Activated naive CD8-positive, alpha-beta T cell treated with anti-CD3 and anti-CD28 coated beads, Interleukin-2, amount 10 ng/mL, durations not matched to agents 7 days and 5 days (primary cell): ENCODE results near the gene FADS2. TPM values are rescaled to one million over a fixed set of nuclear protein-coding genes. Genes with fewer than 3 reads are reported as not detected.

Source experiments
- ATAC-seq: fragments of 150-1000 bp; cut with Tn5 transposase; one replicate; pipeline ENCODE4 v1.10.0; 2021; ENCODE audit warnings: low read depth, moderate library complexity
- POLR2A ChIA-PET: fragments of 350-600 bp; sonication (Branson Sonifier 250); formaldehyde crosslinking; loops from one replicate; lab custom pipeline; 2021; ENCODE audit warnings: antibody characterized with exemption; lab: Charles Lee
- DNase-seq: peaks from one replicate; pipeline ENCODE4 v3.0.0; 2021
- H3K27ac Mint-ChIP-seq: one replicate; pipeline ENCODE4 v1.8.0; 2022; ENCODE audit warnings: mild to moderate bottlenecking, mixed read lengths
- H3K27me3 Mint-ChIP-seq: one replicate; pipeline ENCODE4 v1.8.0; 2022; ENCODE audit warnings: mild to moderate bottlenecking, moderate library complexity, mixed read lengths
- H3K36me3 Mint-ChIP-seq: one replicate; pipeline ENCODE4 v1.8.0; 2021; ENCODE audit warnings: mild to moderate bottlenecking, mixed read lengths
- H3K4me1 Mint-ChIP-seq: one replicate; pipeline ENCODE4 v1.8.0; 2021; ENCODE audit warnings: mixed read lengths
- H3K4me3 Mint-ChIP-seq: one replicate; pipeline ENCODE4 v1.8.0; 2022; ENCODE audit warnings: mild to moderate bottlenecking, moderate library complexity, mixed read lengths
- H3K9me3 Mint-ChIP-seq: one replicate; pipeline ENCODE4 v1.8.0; 2021; ENCODE audit warnings: mixed read lengths
- total RNA-seq, 2 experiments: library from RNA; stranded (reverse); gene quantifications; one replicate each; pipeline ENCODE4 v1.2.3, GENCODE V29; 2021

Gene FADS2
- total RNA-seq, 2 experiments from 2014 or later, result 245 to 280 TPM

DNA sequence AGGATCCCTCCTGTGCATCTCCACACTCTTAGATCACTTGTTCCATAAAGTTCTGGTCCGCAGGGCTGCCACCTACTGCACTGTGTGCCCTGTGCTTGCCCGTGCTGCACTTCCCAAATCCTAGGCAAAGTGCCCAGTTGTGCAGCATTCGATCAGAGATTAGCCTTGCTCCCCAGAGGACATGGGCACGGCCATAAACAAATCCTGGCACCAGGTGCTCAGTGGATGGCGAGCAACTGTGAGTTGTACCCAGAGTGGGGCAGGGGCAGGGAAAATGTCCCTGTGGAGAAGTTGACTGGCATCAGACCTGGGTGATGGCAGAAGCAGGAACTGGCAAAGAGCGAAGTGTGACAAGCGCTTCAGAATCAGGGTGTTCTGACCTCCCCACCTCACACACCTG is 4.7 kb downstream of the FADS2 start:
- no peak for ATAC-seq

DNA sequence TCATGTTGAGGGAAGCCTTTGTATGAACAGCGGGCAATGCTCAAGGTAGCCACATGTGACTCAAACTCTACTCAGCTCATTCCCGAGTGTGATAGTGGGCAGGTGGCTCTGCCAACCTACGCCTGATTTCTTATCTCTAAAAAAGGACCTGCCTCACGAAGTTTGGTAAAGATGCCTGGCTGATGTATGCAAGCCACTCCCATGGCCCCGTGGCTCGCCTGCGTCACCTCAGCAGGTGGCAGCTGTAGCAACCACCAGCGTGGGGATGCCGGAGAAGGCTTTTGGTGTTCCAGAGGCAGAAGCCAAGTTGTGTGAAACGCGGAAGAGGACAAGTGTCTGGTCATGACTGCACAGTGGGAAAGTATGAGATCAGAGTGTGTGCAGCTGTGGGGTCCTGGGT is 5.4 kb downstream of the FADS2 start:
- no peak for ATAC-seq
- peaks cover 47% of the 10 kb centered on the region for H3K36me3 Mint-ChIP-seq
- H3K27ac Mint-ChIP-seq, result peak overlapping the region; percentile 96
- peaks cover 54% of the 10 kb centered on the region for H3K4me1 Mint-ChIP-seq
- DNase-seq, result no peak
- H3K4me3 Mint-ChIP-seq, result peak overlapping the region; percentile 83
- POLR2A ChIA-PET, result interaction anchor here (1.1 to 3.1 kb wide), 3 partner anchors 13 to 35 kb away, joined by 3 to 52 read pairs (median 6); partner anchors contain the start of gene FADS1
- H3K9me3 Mint-ChIP-seq, result no peaks in the 10 kb centered on the region
- no peaks in the 10 kb centered on the region for H3K27me3 Mint-ChIP-seq

More for the DNA sequence above, 4.7 kb downstream of the FADS2 start:
- no peak for DNase-seq
- peaks cover 54% of the 10 kb centered on the region for H3K4me1 Mint-ChIP-seq
- H3K27ac Mint-ChIP-seq, result peak overlapping the region; percentile 96
- H3K9me3 Mint-ChIP-seq, result no peaks in the 10 kb centered on the region
- POLR2A ChIA-PET, result interaction anchor here (1.9 kb wide), 1 partner anchor 12 kb away, joined by 6 read pairs; no protein-coding TSS in a partner anchor
- H3K36me3 Mint-ChIP-seq, result peaks cover 42% of the 10 kb centered on the region
- H3K27me3 Mint-ChIP-seq, result no peaks in the 10 kb centered on the region
- H3K4me3 Mint-ChIP-seq, result peak overlapping the region; percentile 94

DNA sequence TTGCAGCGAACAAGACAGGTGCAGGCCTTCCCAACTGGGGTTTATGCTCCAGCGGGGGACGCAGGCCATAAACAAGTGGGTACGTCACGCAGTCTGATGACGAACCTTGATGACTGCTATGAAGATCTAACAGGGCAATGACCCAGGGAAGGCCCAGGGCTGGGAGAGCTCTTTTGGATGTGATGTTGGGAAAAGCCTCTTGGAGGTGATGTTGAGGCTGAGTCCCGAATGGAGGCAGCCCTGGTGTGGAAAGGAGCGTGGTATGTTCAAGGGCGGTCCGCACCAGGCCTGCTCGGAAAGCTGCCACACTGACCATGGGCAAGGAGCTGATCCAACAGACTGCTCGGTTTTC is 5.8 kb downstream of the FADS2 start:
- H3K36me3 Mint-ChIP-seq, result peaks cover 50% of the 10 kb centered on the region
- no peaks in the 10 kb centered on the region for H3K9me3 Mint-ChIP-seq

DNA sequence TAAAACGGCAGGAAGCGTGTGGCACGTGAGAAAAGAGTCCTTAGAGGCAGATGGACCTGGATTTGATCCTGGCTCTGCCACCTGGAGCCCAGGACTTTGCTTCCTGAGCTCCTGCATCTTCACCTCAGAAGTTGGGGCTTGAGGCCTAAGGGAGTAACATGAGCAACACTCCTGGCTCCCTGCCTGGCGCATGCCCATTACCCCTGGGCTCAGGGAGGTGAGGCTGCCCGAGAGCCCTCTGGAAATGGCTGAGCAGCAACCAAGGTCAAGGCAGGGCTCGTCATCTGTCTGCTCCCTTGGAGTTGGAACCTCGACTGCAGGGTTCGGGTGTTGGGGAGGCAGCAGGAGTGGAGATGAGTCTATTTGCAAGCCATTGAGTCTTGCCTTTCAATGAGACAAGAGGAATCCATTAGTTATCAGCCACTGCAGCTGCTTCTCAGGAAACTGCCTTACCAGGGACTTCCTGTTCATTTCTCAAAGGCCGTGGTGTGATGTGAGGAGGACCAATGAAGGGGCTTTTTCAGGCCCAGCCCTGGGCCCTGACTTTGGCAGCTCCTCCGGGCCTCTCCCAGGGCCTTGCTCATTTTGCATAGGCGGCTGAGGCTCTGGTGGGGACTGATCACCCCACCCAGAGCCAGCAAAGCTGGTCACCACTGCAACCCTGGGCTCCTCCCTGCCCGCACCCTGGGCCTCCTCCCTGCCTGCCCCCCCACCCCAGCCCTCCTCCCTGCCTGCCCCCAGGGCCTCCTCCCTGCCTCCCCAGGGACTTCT is 6.4 kb downstream of the FADS2 start:
- no peaks in the 10 kb centered on the region for H3K9me3 Mint-ChIP-seq
- POLR2A ChIA-PET, result interaction anchor here (0.7 to 3.1 kb wide), 12 partner anchors 14 to 133 kb away, joined by 3 to 52 read pairs (median 5); partner anchors contain the start of genes FADS1, FEN1, FTH1 and TMEM258
- peak overlapping the region; percentile 83 for H3K4me3 Mint-ChIP-seq
- DNase-seq (peak; percentile 76), ATAC-seq (peak; percentile 99)
- peaks cover 53% of the 10 kb centered on the region for H3K4me1 Mint-ChIP-seq
- H3K36me3 Mint-ChIP-seq, result peaks cover 51% of the 10 kb centered on the region
- no peaks in the 10 kb centered on the region for H3K27me3 Mint-ChIP-seq
- peak overlapping the region; percentile 96 for H3K27ac Mint-ChIP-seq

More for the DNA sequence above, 5.8 kb downstream of the FADS2 start:
- DNase-seq (no peak), ATAC-seq (no peak)
- Mint-ChIP-seq H3K4me1 (peaks cover 54% of the 10 kb centered on the region), H3K27me3 (no peaks in the 10 kb centered on the region), H3K27ac (peak overlapping the region; percentile 96), H3K4me3 (peak overlapping the region; percentile 83)
- POLR2A ChIA-PET, result interaction anchor here (0.7 to 3.1 kb wide), 10 partner anchors 13 to 134 kb away, joined by 3 to 52 read pairs (median 5); partner anchors contain the start of genes FADS1, FEN1, FTH1 and TMEM258

DNA sequence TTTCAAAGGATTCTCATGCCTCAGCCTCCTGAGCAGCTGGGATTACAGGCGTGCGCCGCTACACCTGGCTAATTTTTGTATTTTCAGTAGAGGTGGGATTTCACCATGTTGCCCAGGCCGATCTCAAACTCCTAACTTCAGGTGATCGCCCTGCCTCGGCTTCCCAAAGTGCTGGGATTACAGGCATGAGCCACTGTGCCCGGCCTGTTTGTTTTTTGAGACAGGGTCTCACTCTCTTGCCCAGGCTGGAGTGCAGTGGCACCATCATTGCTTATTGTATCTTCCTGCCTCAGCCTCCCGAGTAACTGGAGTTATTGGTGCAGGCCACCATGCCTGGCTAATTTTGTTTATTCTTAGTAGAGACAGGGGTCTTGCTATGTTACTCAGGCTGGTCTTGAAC is 8.1 kb downstream of the FADS2 start:
- ATAC-seq, result no peak
- Mint-ChIP-seq H3K27ac (peak overlapping the region; percentile 87), H3K4me1 (peaks cover 45% of the 10 kb centered on the region), H3K27me3 (no peaks in the 10 kb centered on the region), H3K36me3 (peaks cover 56% of the 10 kb centered on the region), H3K9me3 (no peaks in the 10 kb centered on the region), H3K4me3 (peak overlapping the region; percentile 44)
- POLR2A ChIA-PET, result interaction anchor here (1.2 to 3.1 kb wide), 2 partner anchors 9 to 21 kb away, joined by 6 to 52 read pairs; partner anchors contain the start of genes FADS1 and FADS2
- no peak for DNase-seq

DNA sequence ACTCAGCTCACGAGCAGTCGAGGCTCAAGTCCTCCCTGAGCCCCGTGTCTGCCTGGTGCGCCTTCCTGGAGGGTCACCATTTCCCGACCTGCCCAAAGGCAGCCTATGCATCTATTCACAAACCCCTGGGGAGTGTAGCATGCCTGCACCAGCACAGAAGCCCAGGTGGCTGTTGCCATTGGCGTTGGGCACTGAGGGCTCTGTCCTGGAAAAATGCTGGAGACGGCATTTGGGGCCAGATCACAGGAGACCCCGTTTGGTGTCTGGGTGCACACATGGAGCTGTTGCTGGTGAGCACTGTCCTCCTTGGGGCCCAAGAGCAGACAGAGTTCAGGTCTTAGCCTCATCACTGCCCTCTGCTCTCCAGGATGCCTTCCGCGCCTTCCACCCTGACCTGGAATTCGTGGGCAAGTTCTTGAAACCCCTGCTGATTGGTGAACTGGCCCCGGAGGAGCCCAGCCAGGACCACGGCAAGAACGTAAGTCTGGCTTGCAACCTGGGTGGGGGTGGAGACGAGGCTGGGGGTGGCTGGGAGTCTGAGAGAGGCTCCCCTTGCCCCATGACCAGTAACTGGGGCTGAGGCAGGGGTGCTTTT is 9.4 kb downstream of the FADS2 start:
- Mint-ChIP-seq H3K27me3 (no peaks in the 10 kb centered on the region), H3K4me3 (no peak overlapping the region), H3K9me3 (no peaks in the 10 kb centered on the region), H3K27ac (peak overlapping the region; percentile 58), H3K36me3 (peaks cover 53% of the 10 kb centered on the region), H3K4me1 (peaks cover 39% of the 10 kb centered on the region)
- ATAC-seq, result no peak
- no peak for DNase-seq
- POLR2A ChIA-PET, result interaction anchor here (1.2 kb wide), 1 partner anchor 10 kb away, joined by 6 read pairs; the partner anchor contains the start of gene FADS2

DNA sequence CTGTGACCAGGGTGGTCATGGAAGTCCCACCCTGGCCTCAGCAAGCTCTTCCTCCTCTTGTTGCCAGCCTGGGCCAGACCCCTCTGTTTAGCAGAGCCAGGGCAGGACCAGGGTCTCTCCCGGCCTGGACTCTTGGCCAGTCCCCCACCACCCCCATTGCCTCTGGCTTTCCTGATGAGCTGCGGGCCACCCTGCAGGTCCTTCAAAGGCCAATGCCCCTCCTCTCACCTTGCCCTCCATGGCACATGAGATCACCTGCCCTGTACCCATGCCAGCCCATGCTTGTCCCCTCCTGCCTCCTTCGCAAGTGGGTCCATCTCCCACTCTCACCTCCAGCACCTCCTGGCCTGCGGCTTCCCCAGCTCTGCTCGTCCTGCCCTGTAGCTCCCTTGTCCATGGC is 10.4 kb downstream of the FADS2 start:
- H3K9me3 Mint-ChIP-seq, result no peaks in the 10 kb centered on the region
- no peak overlapping the region for H3K27ac Mint-ChIP-seq

DNA sequence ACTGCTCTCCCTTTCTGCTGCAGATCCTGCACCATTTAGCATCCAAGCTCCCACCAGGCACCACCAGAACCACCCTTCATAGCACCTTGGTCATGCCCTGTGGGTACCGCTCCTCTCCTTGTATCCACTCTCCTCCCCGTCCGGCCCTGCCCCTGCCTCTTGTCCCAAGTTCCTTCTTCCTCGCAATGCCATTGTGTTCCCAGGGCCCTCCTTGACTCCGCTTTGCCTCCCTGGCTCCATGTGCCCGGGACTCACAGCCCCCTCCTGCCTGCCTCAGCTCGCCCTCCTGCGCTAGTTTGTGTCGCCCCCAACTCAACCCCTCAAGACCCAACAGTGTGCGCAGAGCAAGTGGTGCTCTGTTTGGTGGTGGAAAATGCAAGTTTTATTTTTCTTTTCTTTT is 10.8 kb downstream of the FADS2 start:
- no peak for ATAC-seq
- Mint-ChIP-seq H3K9me3 (no peaks in the 10 kb centered on the region), H3K27ac (peak overlapping the region; percentile 35), H3K36me3 (peaks cover 52% of the 10 kb centered on the region), H3K4me3 (no peak overlapping the region), H3K4me1 (peaks cover 25% of the 10 kb centered on the region), H3K27me3 (no peaks in the 10 kb centered on the region)
- POLR2A ChIA-PET, result no interaction called here
- no peak for DNase-seq

More for the DNA sequence above, 10.4 kb downstream of the FADS2 start:
- POLR2A ChIA-PET, result no interaction called here
- H3K4me3 Mint-ChIP-seq, result no peak overlapping the region
- no peaks in the 10 kb centered on the region for H3K27me3 Mint-ChIP-seq
- peaks cover 29% of the 10 kb centered on the region for H3K4me1 Mint-ChIP-seq
- DNase-seq (no peak), ATAC-seq (no peak)
- H3K36me3 Mint-ChIP-seq, result peaks cover 55% of the 10 kb centered on the region

DNA sequence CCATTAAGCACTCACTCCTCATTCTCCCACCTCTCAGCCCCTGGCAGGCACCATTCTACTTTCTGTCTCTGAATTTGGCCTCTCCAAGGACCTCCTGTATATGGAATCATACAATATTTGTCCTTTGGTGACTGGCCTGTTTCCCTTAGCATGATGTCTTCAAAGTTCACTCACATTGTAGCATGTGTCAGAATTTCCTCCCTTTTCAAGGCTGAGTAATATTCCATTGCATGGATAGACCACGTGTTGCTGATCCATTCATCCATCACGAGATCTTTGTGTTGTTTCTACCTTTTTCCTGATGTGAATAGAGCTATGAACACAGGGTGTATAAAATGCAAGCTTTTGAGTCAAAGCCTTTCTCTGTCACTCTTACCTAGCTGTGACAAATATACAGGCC is 11.6 kb downstream of the FADS2 start:
- H3K36me3 Mint-ChIP-seq, result peaks cover 50% of the 10 kb centered on the region
- ATAC-seq, result no peak
- peaks cover 17% of the 10 kb centered on the region for H3K4me1 Mint-ChIP-seq
- peak overlapping the region; percentile 32 for H3K27ac Mint-ChIP-seq
- no peak overlapping the region for H3K4me3 Mint-ChIP-seq
- no peak for DNase-seq
- no peaks in the 10 kb centered on the region for H3K9me3 Mint-ChIP-seq
- H3K27me3 Mint-ChIP-seq, result no peaks in the 10 kb centered on the region
- POLR2A ChIA-PET, result interaction anchor here (1.0 kb wide), 1 partner anchor 24 kb away, joined by 3 read pairs; no protein-coding TSS in a partner anchor

DNA sequence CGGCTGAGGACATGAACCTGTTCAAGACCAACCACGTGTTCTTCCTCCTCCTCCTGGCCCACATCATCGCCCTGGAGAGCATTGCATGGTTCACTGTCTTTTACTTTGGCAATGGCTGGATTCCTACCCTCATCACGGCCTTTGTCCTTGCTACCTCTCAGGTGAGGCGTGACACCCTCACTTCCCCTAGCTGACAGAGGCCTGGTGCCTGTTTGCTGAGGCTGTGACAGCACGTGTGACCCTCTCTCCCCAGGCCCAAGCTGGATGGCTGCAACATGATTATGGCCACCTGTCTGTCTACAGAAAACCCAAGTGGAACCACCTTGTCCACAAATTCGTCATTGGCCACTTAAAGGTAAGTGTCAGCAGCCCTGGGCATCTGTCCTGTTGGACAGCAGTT is 12.3 kb downstream of the FADS2 start:
- no peak overlapping the region for H3K27ac Mint-ChIP-seq
- POLR2A ChIA-PET, result interaction anchor here (0.7 to 1.0 kb wide), 2 partner anchors 25 to 27 kb away, joined by 3 read pairs; no protein-coding TSS in a partner anchor
- no peaks in the 10 kb centered on the region for H3K9me3 Mint-ChIP-seq
- peaks cover 54% of the 10 kb centered on the region for H3K36me3 Mint-ChIP-seq
- peaks cover 13% of the 10 kb centered on the region for H3K4me1 Mint-ChIP-seq
- no peak for ATAC-seq
- H3K4me3 Mint-ChIP-seq, result no peak overlapping the region
- H3K27me3 Mint-ChIP-seq, result no peaks in the 10 kb centered on the region
- no peak for DNase-seq

DNA sequence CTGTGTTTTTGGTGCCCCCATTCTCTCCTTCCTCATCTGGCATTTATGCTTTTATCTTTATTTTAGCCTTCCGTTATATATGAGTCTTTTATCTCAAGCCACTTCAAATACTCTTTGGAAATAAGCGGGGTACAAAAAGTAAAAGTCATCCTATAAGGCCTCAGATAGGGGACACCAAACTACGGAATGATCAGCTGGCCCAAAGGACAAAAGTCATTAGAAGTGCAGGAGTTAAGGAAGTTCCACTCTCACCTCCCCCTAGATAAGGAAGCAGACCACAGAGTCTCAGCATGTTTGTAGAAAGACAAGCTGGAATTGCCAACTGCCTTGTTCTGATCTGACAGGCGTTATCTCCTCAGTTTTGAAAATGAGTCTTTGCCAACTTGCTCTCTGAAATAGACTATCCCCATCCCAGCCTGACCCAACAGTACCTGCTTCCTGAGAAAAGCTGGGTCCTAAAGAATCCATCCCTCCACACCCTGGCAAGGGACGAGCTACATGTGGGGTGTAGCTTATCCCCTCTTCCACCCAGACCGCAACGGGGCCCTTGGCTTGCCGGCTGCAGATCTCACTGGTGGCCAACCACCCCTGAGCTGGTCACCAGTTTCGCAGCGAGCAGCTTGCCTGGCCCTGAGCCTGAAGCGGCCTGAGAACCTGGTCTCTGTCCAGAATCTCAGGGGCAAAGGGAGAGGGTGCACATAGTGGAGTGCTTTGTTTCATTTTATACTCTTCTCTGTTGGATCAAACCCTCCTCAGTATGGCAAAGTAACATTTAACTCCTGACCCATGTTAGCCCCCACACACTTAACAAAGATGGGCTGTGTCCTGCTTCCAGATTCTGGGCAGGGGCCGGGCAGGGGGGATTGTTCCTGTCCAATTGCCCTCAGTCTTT is 13.8 kb downstream of the FADS2 start:
- Mint-ChIP-seq H3K9me3 (no peaks in the 10 kb centered on the region), H3K4me3 (no peak overlapping the region), H3K27ac (peak overlapping the region; percentile 45), H3K36me3 (peaks cover 52% of the 10 kb centered on the region), H3K27me3 (no peaks in the 10 kb centered on the region), H3K4me1 (peaks cover 8% of the 10 kb centered on the region)
- DNase-seq (no peak), ATAC-seq (no peak)
- POLR2A ChIA-PET, result no interaction called here

DNA sequence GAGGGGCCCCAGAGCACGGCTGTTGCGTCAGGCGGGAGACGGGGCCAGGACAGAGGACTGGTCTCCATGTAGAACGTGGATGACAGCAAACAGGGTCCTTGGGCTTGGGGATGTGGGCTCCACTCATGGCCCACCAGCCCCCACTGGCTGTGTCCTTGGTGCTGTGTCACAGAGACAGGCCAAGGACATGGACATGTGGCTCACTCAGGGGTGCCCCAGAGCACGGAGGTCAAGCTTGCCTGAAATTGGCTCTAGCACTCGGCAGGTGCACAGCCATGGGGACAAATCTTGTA is 14.4 kb downstream of the FADS2 start:
- H3K4me1 Mint-ChIP-seq, result peaks cover 11% of the 10 kb centered on the region
- ATAC-seq, result no peak
- H3K36me3 Mint-ChIP-seq, result peaks cover 57% of the 10 kb centered on the region
- H3K27ac Mint-ChIP-seq, result no peak overlapping the region
- no peak for DNase-seq
- H3K4me3 Mint-ChIP-seq, result no peak overlapping the region
- H3K9me3 Mint-ChIP-seq, result no peaks in the 10 kb centered on the region
- no peaks in the 10 kb centered on the region for H3K27me3 Mint-ChIP-seq
- POLR2A ChIA-PET, result no interaction called here
